Activated CD4-positive, alpha-beta T cell treated with anti-CD3 and anti-CD28 coated beads, Interleukin-2, amount 10 ng/mL, durations not matched to agents 24 days and 14 days (primary cell): Measurements from ENCODE around the gene MRPS26. TPM values are rescaled to one million over a fixed set of nuclear protein-coding genes. Genes with fewer than 3 reads are reported as not detected.

Experiments
- DNase-seq: peaks from one replicate; pipeline ENCODE4 v3.0.0; 2022
- H3K27ac Mint-ChIP-seq: one replicate; pipeline ENCODE4 v1.8.0; 2022; ENCODE audit warnings: mild to moderate bottlenecking, mixed read lengths
- H3K27me3 Mint-ChIP-seq: one replicate; pipeline ENCODE4 v1.8.0; 2022; ENCODE audit warnings: mixed read lengths
- H3K36me3 Mint-ChIP-seq: one replicate; pipeline ENCODE4 v1.8.0; 2022; ENCODE audit warnings: low read depth, mild to moderate bottlenecking, mixed read lengths
- H3K4me1 Mint-ChIP-seq: one replicate; pipeline ENCODE4 v1.8.0; 2021; ENCODE audit warnings: mixed read lengths
- H3K4me3 Mint-ChIP-seq: one replicate; pipeline ENCODE4 v1.8.0; 2022; ENCODE audit warnings: mild to moderate bottlenecking, moderate library complexity, mixed read lengths
- H3K9me3 Mint-ChIP-seq: one replicate; pipeline ENCODE4 v1.8.0; 2021; ENCODE audit warnings: mixed read lengths
- intact Hi-C: fragments of 100-400 bp; cut with micrococcal nuclease; formaldehyde crosslinking; loops from one replicate; pipeline ENCODE4 v1.15.1; 2023
- total RNA-seq: library from RNA; stranded (reverse); gene quantifications from 2 replicates; pipeline ENCODE4 v1.2.3, GENCODE V29; 2022

The MRPS26 gene
- total RNA-seq, 1 donor from 2014 or later: 130 TPM

- H3K4me1 Mint-ChIP-seq: peaks cover 12% of the 10 kb centered on the region
- no peaks in the 10 kb centered on the region for H3K36me3 Mint-ChIP-seq
- no peak for DNase-seq
- intact Hi-C loops: no loop called here
- H3K9me3 Mint-ChIP-seq: no peaks in the 10 kb centered on the region
- H3K4me3 Mint-ChIP-seq: no peak overlapping the region
- H3K27me3 Mint-ChIP-seq: peaks cover 49% of the 10 kb centered on the region
- no peak overlapping the region for H3K27ac Mint-ChIP-seq
These were observed 42.2 kb downstream of the MRPS26 start for GRCh38 chr20:3088031-3088430.

- intact Hi-C loops: no loop called here
- peaks cover 12% of the 10 kb centered on the region for H3K4me1 Mint-ChIP-seq
These were observed 44.7 kb downstream of the MRPS26 start for GRCh38 chr20:3090565-3090964.

GRCh38 chr20:3092611-3093379 is 46.9 kb downstream of the MRPS26 start:
- H3K36me3 Mint-ChIP-seq: no peaks in the 10 kb centered on the region
- intact Hi-C loops: no loop called here
- peaks cover 33% of the 10 kb centered on the region for H3K27me3 Mint-ChIP-seq
- no peaks in the 10 kb centered on the region for H3K9me3 Mint-ChIP-seq
- H3K27ac Mint-ChIP-seq: peak overlapping the region; percentile 91
- peak overlapping the region; percentile 84 for H3K4me3 Mint-ChIP-seq
- peak; percentile 78 for DNase-seq
- H3K4me1 Mint-ChIP-seq: peaks cover 12% of the 10 kb centered on the region

More at GRCh38 chr20:3090565-3090964, 44.7 kb downstream of the MRPS26 start:
- Mint-ChIP-seq H3K27ac (no peak overlapping the region), H3K9me3 (no peaks in the 10 kb centered on the region), H3K27me3 (peaks cover 35% of the 10 kb centered on the region), H3K36me3 (no peaks in the 10 kb centered on the region), H3K4me3 (no peak overlapping the region)
- no peak for DNase-seq

GRCh38 chr20:3093861-3094361 is 48.1 kb downstream of the MRPS26 start:
- no peak for DNase-seq
- no peak overlapping the region for H3K4me3 Mint-ChIP-seq
- no peaks in the 10 kb centered on the region for H3K9me3 Mint-ChIP-seq
- H3K4me1 Mint-ChIP-seq: peaks cover 12% of the 10 kb centered on the region
- peaks cover 29% of the 10 kb centered on the region for H3K27me3 Mint-ChIP-seq
- no peaks in the 10 kb centered on the region for H3K36me3 Mint-ChIP-seq
- no peak overlapping the region for H3K27ac Mint-ChIP-seq
- intact Hi-C loops: no loop called here

- Mint-ChIP-seq H3K27me3 (peaks cover 24% of the 10 kb centered on the region), H3K4me3 (no peak overlapping the region), H3K36me3 (no peaks in the 10 kb centered on the region), H3K9me3 (no peaks in the 10 kb centered on the region), H3K4me1 (peaks cover 12% of the 10 kb centered on the region), H3K27ac (no peak overlapping the region)
- DNase-seq: no peak
- intact Hi-C loops: no loop called here
These were observed 49.2 kb downstream of the MRPS26 start for GRCh38 chr20:3094848-3095629.

Other genes with a start within 250 kb of the MRPS26 start
- 0.14 and 0.38 TPM in 2 replicates for gene CPXM1, start 245.4 kb upstream of the MRPS26 start, total RNA-seq
- not detected in 2 replicates for gene C20orf141, start 231.1 kb upstream of the MRPS26 start, total RNA-seq
- not detected in 2 replicates for gene TMEM239, start 229.7 kb upstream of the MRPS26 start, total RNA-seq
- 23.4 and 26.1 TPM in 2 replicates for gene PCED1A, start 205.4 kb upstream of the MRPS26 start, total RNA-seq
- gene VPS16, start 205.3 kb upstream of the MRPS26 start, total RNA-seq: 44.3 and 44.9 TPM in 2 replicates
- gene PTPRA, start 172.6 kb upstream of the MRPS26 start, total RNA-seq: 66.5 and 71.5 TPM in 2 replicates
- gene GNRH2, start 2.4 kb upstream of the MRPS26 start, total RNA-seq: 1.7 and 2.7 TPM in 2 replicates
- 0.73 TPM in 1 of 2 replicates, not detected in the other for gene OXT, start 25.6 kb downstream of the MRPS26 start, total RNA-seq
- gene AVP, start 38.7 kb downstream of the MRPS26 start, total RNA-seq: not detected in 2 replicates
- 24.8 and 26.0 TPM in 2 replicates for gene FASTKD5, start 113.8 kb downstream of the MRPS26 start, total RNA-seq
- gene UBOX5, start 113.8 kb downstream of the MRPS26 start, total RNA-seq: 6.7 and 7.2 TPM in 2 replicates
- gene LZTS3, start 127.5 kb downstream of the MRPS26 start, total RNA-seq: 0.54 and 0.69 TPM in 2 replicates
- gene DDRGK1, start 158.6 kb downstream of the MRPS26 start, total RNA-seq: 59.0 and 70.0 TPM in 2 replicates
- 102 and 103 TPM in 2 replicates for gene ITPA, start 163.4 kb downstream of the MRPS26 start, total RNA-seq
- 1.9 and 2.4 TPM in 2 replicates for gene SLC4A11, start 193.1 kb downstream of the MRPS26 start, total RNA-seq